HCT116 (cell line): Measurements from ENCODE around the gene TENT4A. TPM values are rescaled to one million over a fixed set of nuclear protein-coding genes. Genes with fewer than 3 reads are reported as not detected.

ENCODE experiments used
- ATAC-seq: fragments of 200-7000 bp; cut with Tn5 transposase; 2 replicates; pipeline ENCODE4 v1.9.1; 2020; ENCODE audit warnings: mild to moderate bottlenecking, moderate library complexity
- BruUV-seq: library from RNA; stranded (reverse); fragments of 400-500 nt; replicated peaks from 2 replicates; lab custom pipeline; 2021; lab: Mats Ljungman, UMichigan
- CTCF ChIA-PET: fragments of 300-600 bp; sonication (Branson Sonifier 250); formaldehyde crosslinking; loops from one replicate; lab custom pipeline; 2021; ENCODE audit warnings: antibody characterized with exemption; lab: Charles Lee
- POLR2A ChIA-PET: fragments of 300-600, 350-600 bp; sonication (Branson Sonifier 250); formaldehyde crosslinking; loops from one replicate; lab custom pipeline; 2021; ENCODE audit warnings: antibody characterized with exemption; lab: Charles Lee
- RAD21 ChIA-PET, 2 experiments: fragments of 300-600 bp; sonication (Branson Sonifier 250); formaldehyde crosslinking; loops; one replicate each; lab custom pipeline; 2023; ENCODE audit warnings: low total read pairs in 2 of 2; ENCODE audit not compliant: uncharacterized antibody in 2 of 2, unreplicated experiment in 2 of 2, low non-redundant PET in 1 of 2; lab: Charles Lee
- DNase-seq: peaks from one replicate; pipeline ENCODE4 v3.0.0-alpha.2; 2010; ENCODE audit warnings: low read depth, low spot score
- H2AFZ ChIP-seq: fragments of 200-600 bp; shearing (Covaris generic), sonication (generic); 2 replicates; pipeline ENCODE4 v1.6.1; 2017; ENCODE audit warnings: low read depth, mixed run types, mixed read lengths, antibody characterized with exemption, low read length; ENCODE audit not compliant: poor library complexity, severe bottlenecking
- H3K27ac ChIP-seq: 2 replicates; pipeline ENCODE4 v1.5.1; 2012; ENCODE audit warnings: low read depth, low read length
- H3K27me3 ChIP-seq: fragments of 200-600 bp; sonication (generic); 2 replicates; pipeline ENCODE4 v1.6.1; 2016; ENCODE audit warnings: mixed run types, low read length, mixed read lengths; ENCODE audit not compliant: insufficient read depth
- H3K36me3 ChIP-seq, 2 experiments: fragments of 200-500 bp in 1 of 2; fragments of 200-600 bp in 1 of 2; sonication (Bioruptor generic) in 1 of 2; sonication (generic) in 1 of 2; 2 replicates each; pipeline versions ENCODE4 v1.5.1 to v1.6.1; 2014 to 2016; ENCODE audit warnings: low read length in 2 of 2, inconsistent platforms in 1 of 2, mixed read lengths in 1 of 2, mixed run types in 1 of 2; ENCODE audit not compliant: insufficient read depth in 2 of 2, control insufficient read depth in 1 of 2
- H3K4me1 ChIP-seq, 2 experiments: fragments of 200-600 bp in 1 of 2; sonication (generic) in 1 of 2; 2 replicates each; pipeline versions ENCODE4 v1.5.1 to v1.6.1; 2012 to 2017; ENCODE audit warnings: low read length in 2 of 2, inconsistent platforms in 1 of 2, mild to moderate bottlenecking in 1 of 2, mixed read lengths in 1 of 2, mixed run types in 1 of 2, moderate library complexity in 1 of 2; ENCODE audit not compliant: insufficient read depth in 2 of 2, control insufficient read depth in 1 of 2
- H3K4me2 ChIP-seq: fragments of 200-600 bp; sonication (generic); 2 replicates; pipeline ENCODE4 v1.6.1; 2017; ENCODE audit warnings: mixed run types, low read length, mixed read lengths
- H3K4me3 ChIP-seq, 2 experiments: fragments of 200-600 bp in 1 of 2; sonication (generic) in 1 of 2; replicated peaks in 1 of 2; 2 replicates each; pipeline ENCODE4 v1.5.1; 2011 to 2016; ENCODE audit warnings: low read length in 2 of 2, control low read depth in 1 of 2, low read depth in 1 of 2, mild to moderate bottlenecking in 1 of 2, mixed read lengths in 1 of 2, mixed run types in 1 of 2
- H3K79me2 ChIP-seq: fragments of 200-600 bp; sonication (generic); 2 replicates; pipeline ENCODE4 v1.6.1; 2017; ENCODE audit warnings: mild to moderate bottlenecking, mixed run types, low read length, moderate library complexity, mixed read lengths; ENCODE audit not compliant: insufficient read depth
- H3K9ac ChIP-seq: fragments of 200-600 bp; sonication (generic); 2 replicates; pipeline ENCODE4 v1.6.1; 2016; ENCODE audit warnings: low read length, mixed read lengths
- H3K9me2 ChIP-seq: fragments of 200-600 bp; sonication (generic), shearing (Covaris generic); 2 replicates; pipeline ENCODE4 v1.6.1; 2017; ENCODE audit warnings: mixed run types, mild to moderate bottlenecking, moderate library complexity; ENCODE audit not compliant: insufficient read depth
- H3K9me3 ChIP-seq, 2 experiments: fragments of 200-500 bp in 1 of 2; fragments of 200-600 bp in 1 of 2; sonication (Bioruptor generic) in 1 of 2; sonication (generic) in 1 of 2; 2 replicates each; pipeline ENCODE4 v1.6.1; 2014 to 2017; ENCODE audit warnings: low read length in 2 of 2, mixed read lengths in 2 of 2, inconsistent platforms in 1 of 2, low read depth in 1 of 2, mild to moderate bottlenecking in 1 of 2, mixed run types in 1 of 2, moderate library complexity in 1 of 2; ENCODE audit not compliant: control insufficient read depth in 1 of 2, insufficient read depth in 1 of 2
- H4K20me1 ChIP-seq: fragments of 200-600 bp; sonication (generic), shearing (Covaris generic); 2 replicates; pipeline ENCODE4 v1.6.1; 2017; ENCODE audit warnings: mixed run types, mild to moderate bottlenecking, moderate library complexity; ENCODE audit not compliant: insufficient read depth
- ATF3 ChIP-seq: IDR thresholded peaks from 2 replicates; pipeline ENCODE4 v1.6.1; 2012
- CEBPB ChIP-seq: IDR thresholded peaks from 2 replicates; pipeline ENCODE4 v1.6.1; 2012; ENCODE audit warnings: low read depth
- ELF1 ChIP-seq: IDR thresholded peaks from 2 replicates; pipeline ENCODE4 v1.6.1; 2012; ENCODE audit warnings: low read depth, borderline replicate concordance
- EZH2phosphoT487 ChIP-seq: fragments of 200-600 bp; IDR thresholded peaks from 2 replicates; pipeline ENCODE4 v1.6.1; 2018; ENCODE audit warnings: antibody characterized with exemption, borderline replicate concordance
- FOSL1 ChIP-seq: IDR thresholded peaks from 2 replicates; pipeline ENCODE4 v1.6.1; 2012; ENCODE audit warnings: low read depth
- MAX ChIP-seq: IDR thresholded peaks from 2 replicates; pipeline ENCODE4 v1.6.1; 2012
- POLR2AphosphoS5 ChIP-seq: IDR thresholded peaks from 2 replicates; pipeline ENCODE4 v1.6.1; 2011; ENCODE audit warnings: mild to moderate bottlenecking, low read depth, low read length, moderate library complexity
- RAD21 ChIP-seq: IDR thresholded peaks from 2 replicates; pipeline ENCODE4 v1.6.1; 2012; ENCODE audit warnings: low read depth, mild to moderate bottlenecking
- SRF ChIP-seq: IDR thresholded peaks from 2 replicates; pipeline ENCODE4 v1.6.1; 2012; ENCODE audit warnings: low read depth
- intact Hi-C: fragments of 100-400 bp; cut with micrococcal nuclease; formaldehyde crosslinking; loops from 2 replicates; pipeline ENCODE4 v1.10.0; 2022
- total RNA-seq: library from RNA; stranded (reverse); gene quantifications from one replicate; pipeline ENCODE4 v1.2.1, GENCODE V29; 2021; ENCODE audit not compliant: unreplicated experiment
- TF ChIP-seq, protein P1 (sequence below): IDR thresholded peaks from 2 replicates; pipeline ENCODE4 v1.6.1; 2012; ENCODE audit warnings: low read depth

Gene TENT4A
- total RNA-seq, 1 experiment from 2014 or later, result 39.8 TPM

DNA sequence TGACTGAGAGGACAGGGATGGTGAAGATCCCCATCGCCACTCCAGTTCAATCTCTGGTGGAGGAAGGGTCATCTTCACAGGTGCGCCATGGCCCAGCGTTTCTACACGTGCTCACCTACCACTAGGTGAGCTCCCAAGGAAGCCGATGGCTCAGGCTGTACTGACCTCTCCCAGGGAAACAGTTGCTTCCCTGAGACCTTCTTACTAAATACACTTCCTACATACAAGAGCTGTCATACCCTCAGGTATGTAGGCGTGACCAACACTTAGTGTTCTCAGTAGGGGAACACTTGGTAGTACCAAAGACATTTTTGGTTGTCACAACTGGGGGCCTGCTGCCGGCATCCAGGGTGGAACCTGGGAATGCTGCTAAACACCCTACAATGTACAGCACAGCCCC, 75.2 kb downstream of the TENT4A start:
- Histone ChIP-seq H3K4me2 (no peak overlapping the region), H2AFZ (no peak overlapping the region), H4K20me1 (no peaks in the 10 kb centered on the region), H3K9me3 (no peaks in the 10 kb centered on the region), H3K9ac (no peak overlapping the region), H3K27ac (no peak overlapping the region), H3K4me3 (no peak overlapping the region), H3K9me2 (no peaks in the 10 kb centered on the region), H3K27me3 (peaks cover 20% of the 10 kb centered on the region; the same call in 1 of the 2 replicates), H3K4me1 (no peaks in the 10 kb centered on the region), H3K36me3 (no peaks in the 10 kb centered on the region), H3K79me2 (no peaks in the 10 kb centered on the region)
- BruUV-seq, result no TSS peak
- ATAC-seq, result no peak
- ChIA-PET RAD21 (no interaction called here), POLR2A (no interaction called here), CTCF (interaction anchor here (1.0 kb wide), 1 partner anchor 492 kb away, joined by 4 read pairs; no protein-coding TSS in a partner anchor)
- no peak for DNase-seq
- intact Hi-C loops, result no loop called here
- no peak for TF ChIP-seq EZH2phosphoT487
- no peak for TF ChIP-seq SRF
- no peak for TF ChIP-seq RAD21
- TF ChIP-seq MAX, result no peak
- TF ChIP-seq, protein P1, sequence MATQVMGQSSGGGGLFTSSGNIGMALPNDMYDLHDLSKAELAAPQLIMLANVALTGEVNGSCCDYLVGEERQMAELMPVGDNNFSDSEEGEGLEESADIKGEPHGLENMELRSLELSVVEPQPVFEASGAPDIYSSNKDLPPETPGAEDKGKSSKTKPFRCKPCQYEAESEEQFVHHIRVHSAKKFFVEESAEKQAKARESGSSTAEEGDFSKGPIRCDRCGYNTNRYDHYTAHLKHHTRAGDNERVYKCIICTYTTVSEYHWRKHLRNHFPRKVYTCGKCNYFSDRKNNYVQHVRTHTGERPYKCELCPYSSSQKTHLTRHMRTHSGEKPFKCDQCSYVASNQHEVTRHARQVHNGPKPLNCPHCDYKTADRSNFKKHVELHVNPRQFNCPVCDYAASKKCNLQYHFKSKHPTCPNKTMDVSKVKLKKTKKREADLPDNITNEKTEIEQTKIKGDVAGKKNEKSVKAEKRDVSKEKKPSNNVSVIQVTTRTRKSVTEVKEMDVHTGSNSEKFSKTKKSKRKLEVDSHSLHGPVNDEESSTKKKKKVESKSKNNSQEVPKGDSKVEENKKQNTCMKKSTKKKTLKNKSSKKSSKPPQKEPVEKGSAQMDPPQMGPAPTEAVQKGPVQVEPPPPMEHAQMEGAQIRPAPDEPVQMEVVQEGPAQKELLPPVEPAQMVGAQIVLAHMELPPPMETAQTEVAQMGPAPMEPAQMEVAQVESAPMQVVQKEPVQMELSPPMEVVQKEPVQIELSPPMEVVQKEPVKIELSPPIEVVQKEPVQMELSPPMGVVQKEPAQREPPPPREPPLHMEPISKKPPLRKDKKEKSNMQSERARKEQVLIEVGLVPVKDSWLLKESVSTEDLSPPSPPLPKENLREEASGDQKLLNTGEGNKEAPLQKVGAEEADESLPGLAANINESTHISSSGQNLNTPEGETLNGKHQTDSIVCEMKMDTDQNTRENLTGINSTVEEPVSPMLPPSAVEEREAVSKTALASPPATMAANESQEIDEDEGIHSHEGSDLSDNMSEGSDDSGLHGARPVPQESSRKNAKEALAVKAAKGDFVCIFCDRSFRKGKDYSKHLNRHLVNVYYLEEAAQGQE, result no peak
- TF ChIP-seq FOSL1, result no peak
- no peak for TF ChIP-seq POLR2AphosphoS5
- TF ChIP-seq ATF3, result no peak
- TF ChIP-seq CEBPB, result no peak
- TF ChIP-seq ELF1, result no peak
